ENCODE data around the gene BRCC3. TPM values are rescaled to one million over a fixed set of nuclear protein-coding genes. Genes with fewer than 3 reads are reported as not detected.

BRCC3 gene
- total and polyA plus RNA-seq, 2 donors (not counting 1 experiment from before 2014, with no cell fraction given) = 7.3 to 16.9 TPM

- peaks cover 0 to 3% (median 0%) of the 10 kb centered on the region in 3 donors for H3K9me3 ChIP-seq (ENCODE audit: control extremely low read depth in 1 of 3, control insufficient read depth in 2 of 3, insufficient read depth in 1 of 3, low read length in 2 of 3)
- peaks cover 51% of the 10 kb centered on the region for H3K79me2 ChIP-seq (ENCODE audit: control insufficient read depth, insufficient read depth, low read length)
- no peak for ATAC-seq (ENCODE audit: low read depth)
- POLR2A ChIA-PET = no interaction called here
- no peak overlapping the region for H3K4me3 ChIP-seq (ENCODE audit: control extremely low read depth in 1 of 5, extremely low read depth in 1 of 5, insufficient read depth in 1 of 5, low read depth in 2 of 5, low read length in 4 of 5)
- H3K9ac ChIP-seq (ENCODE audit: low read length) = no peak overlapping the region
- H3K4me3 Mint-ChIP-seq = no peak overlapping the region
- no peaks in the 10 kb centered on the region for H3K9me3 Mint-ChIP-seq (ENCODE audit: insufficient read depth)
- no peaks in the 10 kb centered on the region for H3K27me3 Mint-ChIP-seq
- intact Hi-C loops (cut with micrococcal nuclease) = no loop called here
- no peak for DNase-seq
- no peak overlapping the region for H3K27ac ChIP-seq (ENCODE audit: low read length in 2 of 2)
- no peak overlapping the region for H3K27ac Mint-ChIP-seq
- no peaks in the 10 kb centered on the region for H4K20me1 ChIP-seq (ENCODE audit: control insufficient read depth, insufficient read depth, low read length, poor library complexity, severe bottlenecking)
- H3K27me3 ChIP-seq (replicated peaks in 1 of 4; ENCODE audit: control extremely low read depth in 1 of 4, control insufficient read depth in 3 of 4, insufficient read depth in 4 of 4, low read length in 3 of 4) = no peaks in the 10 kb centered on the region
- CTCF ChIA-PET = no interaction called here
- H3K4me2 ChIP-seq (replicated peaks; ENCODE audit: low read depth, low read length, poor library complexity, severe bottlenecking) = no peak overlapping the region
- no CpG with 5 or more reads among the region's 4 CpGs for WGBS (ENCODE audit: insufficient coverage)
- peaks cover 17% of the 10 kb centered on the region for H3K4me1 Mint-ChIP-seq
- no peak for TF ChIP-seq EZH2 (IDR thresholded peaks at IDR 0.05; ENCODE audit: borderline replicate concordance, insufficient read depth, low read depth, low read length, poor library complexity, severe bottlenecking)
- TF ChIP-seq CTCF (IDR thresholded peaks at IDR 0.05) = no peak
- H3K4me1 ChIP-seq (ENCODE audit: control insufficient read depth in 2 of 2, insufficient read depth in 2 of 2, low read length in 2 of 2) = no peaks in the 10 kb centered on the region
- no peak overlapping the region for H2AFZ ChIP-seq (ENCODE audit: insufficient read depth, low read depth, low read length, poor library complexity, severe bottlenecking)
- peaks cover 0 to 26% of the 10 kb centered on the region in 2 experiments for H3K36me3 ChIP-seq (replicated peaks in 1 of 2; ENCODE audit: control extremely low read depth in 1 of 2, control insufficient read depth in 1 of 2, extremely low read depth in 1 of 2, insufficient read depth in 2 of 2, low read length in 1 of 2)
These were observed 35.6 kb upstream of the BRCC3 start for GRCh38 chrX:155035688-155036087.

- H4K20me1 ChIP-seq (ENCODE audit: control insufficient read depth, insufficient read depth, low read length, poor library complexity, severe bottlenecking) = peaks cover 12% of the 10 kb centered on the region
These were observed 25.0 kb upstream of the BRCC3 start for GRCh38 chrX:155046129-155046810.

More at GRCh38 chrX:155046129-155046810, 25.0 kb upstream of the BRCC3 start:
- H3K9me3 Mint-ChIP-seq (ENCODE audit: insufficient read depth) = no peaks in the 10 kb centered on the region
- WGBS (ENCODE audit: insufficient coverage) = no CpG with 5 or more reads among the region's 6 CpGs
- ChIA-PET POLR2A (no interaction called here), CTCF (interaction anchor here (0.9 to 1.7 kb wide), 2 partner anchors 9 to 10 kb away, joined by 3 to 9 read pairs; no protein-coding TSS in a partner anchor)
- Histone ChIP-seq H3K27ac (ENCODE audit: low read length in 2 of 2) (no peak overlapping the region), H3K27me3 (replicated peaks in 1 of 4; ENCODE audit: control extremely low read depth in 1 of 4, control insufficient read depth in 3 of 4, insufficient read depth in 4 of 4, low read length in 3 of 4) (no peaks in the 10 kb centered on the region), H3K4me1 (ENCODE audit: control insufficient read depth in 2 of 2, insufficient read depth in 2 of 2, low read length in 2 of 2) (no peaks in the 10 kb centered on the region), H3K9me3 (ENCODE audit: control extremely low read depth in 1 of 3, control insufficient read depth in 2 of 3, insufficient read depth in 1 of 3, low read length in 2 of 3) (no peaks in the 10 kb centered on the region), H3K36me3 (replicated peaks in 1 of 2; ENCODE audit: control extremely low read depth in 1 of 2, control insufficient read depth in 1 of 2, extremely low read depth in 1 of 2, insufficient read depth in 2 of 2, low read length in 1 of 2) (peaks cover 0 to 13% of the 10 kb centered on the region in 2 experiments), H2AFZ (ENCODE audit: insufficient read depth, low read depth, low read length, poor library complexity, severe bottlenecking) (no peak overlapping the region), H3K9ac (ENCODE audit: low read length) (no peak overlapping the region), H3K79me2 (ENCODE audit: control insufficient read depth, insufficient read depth, low read length) (peaks cover 12% of the 10 kb centered on the region), H3K4me2 (replicated peaks; ENCODE audit: low read depth, low read length, poor library complexity, severe bottlenecking) (no peak overlapping the region), H3K4me3 (ENCODE audit: control extremely low read depth in 1 of 5, extremely low read depth in 1 of 5, insufficient read depth in 1 of 5, low read depth in 2 of 5, low read length in 4 of 5) (no peak overlapping the region)
- H3K27me3 Mint-ChIP-seq = no peaks in the 10 kb centered on the region
- intact Hi-C loops (cut with micrococcal nuclease) = no loop called here
- no peak overlapping the region for H3K27ac Mint-ChIP-seq
- ATAC-seq (ENCODE audit: low read depth) = no peak
- no peak for DNase-seq
- peaks cover 7% of the 10 kb centered on the region for H3K4me1 Mint-ChIP-seq
- H3K4me3 Mint-ChIP-seq = no peak overlapping the region
- no peak for TF ChIP-seq CTCF (IDR thresholded peaks at IDR 0.05)
- TF ChIP-seq EZH2 (IDR thresholded peaks at IDR 0.05; ENCODE audit: borderline replicate concordance, insufficient read depth, low read depth, low read length, poor library complexity, severe bottlenecking) = no peak

Data from B cell (primary cell).